Peyer's patch (tissue), 4 donors: ENCODE data around the gene EYA2. TPM values are rescaled to one million over a fixed set of nuclear protein-coding genes. Genes with fewer than 3 reads are reported as not detected.

Source experiments
- DNase-seq, 3 donors: peaks; one replicate each; pipeline ENCODE4 v3.0.0-alpha.2; 2017 to 2019
- H3K27ac ChIP-seq, 4 donors: fragments of 200-600 bp; sonication (generic); one replicate each; pipeline ENCODE4 v1.5.1; 2016 to 2019
- H3K27me3 ChIP-seq, 2 donors: fragments of 200-600 bp; sonication (generic); one replicate each; pipeline ENCODE4 v1.5.1; 2019
- H3K36me3 ChIP-seq, 3 donors: fragments of 200-600 bp; sonication (generic); one replicate each; pipeline ENCODE4 v1.5.1; 2016 to 2019
- H3K4me1 ChIP-seq, 4 donors: fragments of 200-600 bp; sonication (generic); one replicate each; pipeline ENCODE4 v1.5.1; 2016 to 2019
- H3K4me3 ChIP-seq, 4 donors: fragments of 200-600 bp; sonication (generic); 1 replicate in 3 of 4; 2 replicates in 1 of 4; pipeline ENCODE4 v1.5.1; 2016 to 2019; ENCODE audit warnings: mild to moderate bottlenecking in 1 of 4
- H3K9me3 ChIP-seq, 4 donors: fragments of 200-600 bp; sonication (generic); one replicate each; pipeline ENCODE4 v1.5.1; 2016 to 2019; ENCODE audit warnings: mild to moderate bottlenecking in 1 of 4
- POLR2A ChIP-seq, 2 donors: fragments of 450-650 bp; IDR thresholded peaks; one replicate each; pipeline ENCODE4 v1.5.1; 2017; ENCODE audit warnings: antibody characterized with exemption in 2 of 2, mild to moderate bottlenecking in 2 of 2, moderate library complexity in 2 of 2
- total RNA-seq, 4 donors: library from RNA; depleted of rRNA; stranded (reverse); fragments of >200 nt; gene quantifications; one replicate each; pipeline ENCODE4 v1.1.0, GENCODE V29; 2016
- TF ChIP-seq, protein P1 (sequence below), 6 experiments: fragments of 450-650 bp in 4 of 6; fragments of 200-600 bp in 2 of 6; sonication (generic) in 1 of 6; IDR thresholded peaks; one replicate each; pipeline ENCODE4 v1.5.1; 2017 to 2019; ENCODE audit warnings: antibody characterized with exemption in 6 of 6, mild to moderate bottlenecking in 3 of 6, moderate library complexity in 1 of 6

The EYA2 gene
- total RNA-seq, 4 donors from 2014 or later, result 0.40 to 1.7 TPM; not detected in 2

GRCh38 chr20:47041396-47041899 lies 146.8 kb downstream of the EYA2 start:
- Histone ChIP-seq H3K4me3 (no peak overlapping the region), H3K27ac (no peak overlapping the region), H3K9me3 (no peaks in the 10 kb centered on the region), H3K27me3 (no peaks in the 10 kb centered on the region), H3K36me3 (no peaks in the 10 kb centered on the region), H3K4me1 (no peaks in the 10 kb centered on the region)
- TF ChIP-seq, protein P1, sequence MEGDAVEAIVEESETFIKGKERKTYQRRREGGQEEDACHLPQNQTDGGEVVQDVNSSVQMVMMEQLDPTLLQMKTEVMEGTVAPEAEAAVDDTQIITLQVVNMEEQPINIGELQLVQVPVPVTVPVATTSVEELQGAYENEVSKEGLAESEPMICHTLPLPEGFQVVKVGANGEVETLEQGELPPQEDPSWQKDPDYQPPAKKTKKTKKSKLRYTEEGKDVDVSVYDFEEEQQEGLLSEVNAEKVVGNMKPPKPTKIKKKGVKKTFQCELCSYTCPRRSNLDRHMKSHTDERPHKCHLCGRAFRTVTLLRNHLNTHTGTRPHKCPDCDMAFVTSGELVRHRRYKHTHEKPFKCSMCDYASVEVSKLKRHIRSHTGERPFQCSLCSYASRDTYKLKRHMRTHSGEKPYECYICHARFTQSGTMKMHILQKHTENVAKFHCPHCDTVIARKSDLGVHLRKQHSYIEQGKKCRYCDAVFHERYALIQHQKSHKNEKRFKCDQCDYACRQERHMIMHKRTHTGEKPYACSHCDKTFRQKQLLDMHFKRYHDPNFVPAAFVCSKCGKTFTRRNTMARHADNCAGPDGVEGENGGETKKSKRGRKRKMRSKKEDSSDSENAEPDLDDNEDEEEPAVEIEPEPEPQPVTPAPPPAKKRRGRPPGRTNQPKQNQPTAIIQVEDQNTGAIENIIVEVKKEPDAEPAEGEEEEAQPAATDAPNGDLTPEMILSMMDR (IDR thresholded peaks at IDR 0.05), result no peak
- TF ChIP-seq POLR2A (IDR thresholded peaks at IDR 0.05), result no peak
- no peak for DNase-seq

GRCh38 chr20:47042464-47042863 lies 147.8 kb downstream of the EYA2 start:
- no peak for DNase-seq
- no peaks in the 10 kb centered on the region for H3K9me3 ChIP-seq
- no peaks in the 10 kb centered on the region for H3K27me3 ChIP-seq
- H3K4me1 ChIP-seq, result no peaks in the 10 kb centered on the region
- no peaks in the 10 kb centered on the region for H3K36me3 ChIP-seq
- H3K27ac ChIP-seq, result no peak overlapping the region
- no peak overlapping the region for H3K4me3 ChIP-seq
- no peak for TF ChIP-seq POLR2A (IDR thresholded peaks at IDR 0.05)
- TF ChIP-seq, protein P1 (IDR thresholded peaks at IDR 0.05), result no peak

GRCh38 chr20:47043086-47043485 lies 148.4 kb downstream of the EYA2 start:
- no peak for DNase-seq
- TF ChIP-seq, protein P1 (IDR thresholded peaks at IDR 0.05), result no peak
- TF ChIP-seq POLR2A (IDR thresholded peaks at IDR 0.05), result no peak
- H3K9me3 ChIP-seq, result no peaks in the 10 kb centered on the region
- no peak overlapping the region for H3K4me3 ChIP-seq
- H3K27ac ChIP-seq, result no peak overlapping the region
- H3K4me1 ChIP-seq, result no peaks in the 10 kb centered on the region
- no peaks in the 10 kb centered on the region for H3K36me3 ChIP-seq
- H3K27me3 ChIP-seq, result no peaks in the 10 kb centered on the region

DNA sequence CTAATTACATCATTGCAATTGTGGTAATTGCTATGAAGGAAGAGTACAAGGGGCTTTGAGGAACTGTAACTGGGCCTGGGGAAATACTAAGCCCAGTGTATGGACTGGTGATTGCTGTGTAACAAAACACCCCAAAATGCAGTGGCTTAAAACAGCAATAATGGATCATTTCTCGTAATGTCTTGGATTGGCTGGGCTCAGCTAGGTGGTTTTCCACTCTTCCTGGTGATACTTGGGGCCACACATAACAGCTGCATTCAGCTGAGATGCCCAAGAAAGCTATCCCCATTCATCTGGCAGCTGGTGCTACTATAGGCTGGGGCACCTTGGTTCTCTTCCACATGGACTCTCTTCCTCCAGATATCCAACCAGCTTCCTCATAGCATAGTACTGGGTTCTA lies 150.3 kb downstream of the EYA2 start:
- H3K27me3 ChIP-seq, result no peaks in the 10 kb centered on the region
- no peak overlapping the region for H3K27ac ChIP-seq
- no peak for DNase-seq
- H3K36me3 ChIP-seq, result no peaks in the 10 kb centered on the region
- no peak overlapping the region for H3K4me3 ChIP-seq
- no peaks in the 10 kb centered on the region for H3K4me1 ChIP-seq
- H3K9me3 ChIP-seq, result no peaks in the 10 kb centered on the region
- TF ChIP-seq POLR2A (IDR thresholded peaks at IDR 0.05), result no peak
- TF ChIP-seq, protein P1 (IDR thresholded peaks at IDR 0.05), result no peak

- no peaks in the 10 kb centered on the region for H3K9me3 ChIP-seq
- H3K27ac ChIP-seq, result no peak overlapping the region
- DNase-seq, result no peak
- H3K4me3 ChIP-seq, result no peak overlapping the region
- no peak for TF ChIP-seq POLR2A (IDR thresholded peaks at IDR 0.05)
- TF ChIP-seq, protein P1 (IDR thresholded peaks at IDR 0.05), result no peak
- H3K36me3 ChIP-seq, result no peaks in the 10 kb centered on the region
- H3K27me3 ChIP-seq, result no peaks in the 10 kb centered on the region
- no peaks in the 10 kb centered on the region for H3K4me1 ChIP-seq
These were observed 153.4 kb downstream of the EYA2 start for GRCh38 chr20:47048054-47048453.

DNA sequence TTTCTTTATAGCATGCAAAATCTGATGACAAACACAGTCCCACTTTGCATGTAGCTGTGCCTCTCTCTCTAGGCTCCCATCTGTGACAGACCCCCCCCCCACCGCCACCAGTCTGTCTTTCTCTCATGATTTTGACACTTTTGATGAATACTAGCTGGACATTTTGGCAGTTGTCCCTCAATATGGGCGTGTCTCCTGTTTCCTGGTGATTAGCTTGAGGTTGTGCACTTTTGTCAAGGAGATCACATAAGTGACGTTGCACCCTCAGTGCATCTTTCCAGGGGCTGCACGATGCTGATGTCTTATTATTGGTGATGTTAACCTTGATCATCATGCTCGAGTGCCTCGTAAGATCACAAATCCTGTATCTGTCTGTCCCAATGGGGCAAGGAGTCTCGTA lies 155.1 kb downstream of the EYA2 start:
- no peak overlapping the region for H3K27ac ChIP-seq
- H3K36me3 ChIP-seq, result no peaks in the 10 kb centered on the region
- TF ChIP-seq, protein P1 (IDR thresholded peaks at IDR 0.05), result no peak
- H3K4me1 ChIP-seq, result no peaks in the 10 kb centered on the region
- no peaks in the 10 kb centered on the region for H3K27me3 ChIP-seq
- H3K4me3 ChIP-seq, result no peak overlapping the region
- no peak for DNase-seq
- no peaks in the 10 kb centered on the region for H3K9me3 ChIP-seq
